ENCODE measurements around the gene EPHB2. TPM values are rescaled to one million over a fixed set of nuclear protein-coding genes. Genes with fewer than 3 reads are reported as not detected.

EPHB2 gene
- total RNA-seq, 1 donor from 2014 or later = 5.0 TPM

DNA sequence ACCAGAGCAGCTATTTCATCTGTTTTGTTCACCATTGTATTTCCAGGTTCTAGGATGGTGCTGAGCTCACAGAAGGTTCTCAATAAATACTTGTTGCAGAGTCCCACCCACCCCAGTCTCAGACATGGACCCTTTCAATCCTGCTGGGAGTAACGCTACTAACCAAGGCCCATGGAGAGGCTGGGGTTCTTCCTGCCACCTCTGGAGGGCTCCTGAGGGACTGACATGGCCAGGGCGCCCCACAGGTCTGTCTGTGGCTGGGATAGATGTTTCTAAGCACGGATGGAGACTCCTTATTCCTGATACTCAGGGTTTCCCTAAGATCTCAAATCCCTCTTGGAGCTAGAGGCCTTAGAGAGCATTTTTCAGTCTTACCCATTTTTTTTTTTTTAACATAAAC lies 87.4 kb downstream of the EPHB2 start:
- intact Hi-C loops (cut with DNase I) = no loop called here
- ATAC-seq = no peak
- H3K27ac ChIP-seq = no peak overlapping the region

GRCh38 chr1:22799971-22800370 lies 89.3 kb downstream of the EPHB2 start:
- Histone ChIP-seq H3K9me3 (no peaks in the 10 kb centered on the region), H3K4me3 (no peak overlapping the region), H3K27ac (no peak overlapping the region), H3K4me1 (no peaks in the 10 kb centered on the region), H3K27me3 (ENCODE audit: low read depth) (no peaks in the 10 kb centered on the region), H3K36me3 (no peaks in the 10 kb centered on the region)
- no peak for DNase-seq
- no peak for ATAC-seq
- intact Hi-C loops (cut with DNase I) = no loop called here
- no peak for TF ChIP-seq CTCF (IDR thresholded peaks at IDR 0.05)

More for the DNA sequence above, 87.4 kb downstream of the EPHB2 start:
- DNase-seq = no peak
- Histone ChIP-seq H3K9me3 (no peaks in the 10 kb centered on the region), H3K36me3 (no peaks in the 10 kb centered on the region), H3K4me1 (peaks cover 7% of the 10 kb centered on the region), H3K27me3 (ENCODE audit: low read depth) (no peaks in the 10 kb centered on the region), H3K4me3 (no peak overlapping the region)
- no peak for TF ChIP-seq CTCF (IDR thresholded peaks at IDR 0.05)

DNA sequence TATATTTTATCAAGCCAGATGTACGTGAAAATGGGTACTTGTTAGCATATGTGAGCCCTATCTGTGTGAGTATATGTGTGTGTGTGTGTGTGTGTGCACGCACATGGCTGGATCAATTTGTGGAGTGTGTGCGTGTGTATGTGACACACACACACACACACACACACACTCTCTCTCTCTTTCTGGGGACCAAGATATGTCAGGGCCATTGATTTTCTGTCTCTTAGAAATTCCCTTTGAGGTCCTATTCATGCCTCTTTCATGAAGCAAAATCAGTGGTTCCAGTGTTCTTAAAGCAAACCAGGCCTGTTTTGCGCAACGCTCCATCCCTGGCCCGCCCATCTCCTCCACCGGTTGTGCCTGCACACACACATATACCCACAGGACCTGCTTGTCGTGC lies 90.0 kb downstream of the EPHB2 start:
- intact Hi-C loops (cut with DNase I) = no loop called here
- no peaks in the 10 kb centered on the region for H3K36me3 ChIP-seq

GRCh38 chr1:22801347-22801746 lies 90.7 kb downstream of the EPHB2 start:
- no peak for ATAC-seq
- Histone ChIP-seq H3K27ac (no peak overlapping the region), H3K36me3 (no peaks in the 10 kb centered on the region), H3K9me3 (no peaks in the 10 kb centered on the region), H3K4me3 (no peak overlapping the region), H3K27me3 (ENCODE audit: low read depth) (no peaks in the 10 kb centered on the region), H3K4me1 (no peaks in the 10 kb centered on the region)
- no peak for TF ChIP-seq CTCF (IDR thresholded peaks at IDR 0.05)
- intact Hi-C loops (cut with DNase I) = no loop called here
- no peak for DNase-seq

More for the DNA sequence above, 90.0 kb downstream of the EPHB2 start:
- H3K27ac ChIP-seq = no peak overlapping the region
- H3K4me1 ChIP-seq = no peaks in the 10 kb centered on the region
- H3K27me3 ChIP-seq (ENCODE audit: low read depth) = no peaks in the 10 kb centered on the region
- DNase-seq = no peak
- no peak for TF ChIP-seq CTCF (IDR thresholded peaks at IDR 0.05)
- no peak overlapping the region for H3K4me3 ChIP-seq
- ATAC-seq = no peak
- no peaks in the 10 kb centered on the region for H3K9me3 ChIP-seq

DNA sequence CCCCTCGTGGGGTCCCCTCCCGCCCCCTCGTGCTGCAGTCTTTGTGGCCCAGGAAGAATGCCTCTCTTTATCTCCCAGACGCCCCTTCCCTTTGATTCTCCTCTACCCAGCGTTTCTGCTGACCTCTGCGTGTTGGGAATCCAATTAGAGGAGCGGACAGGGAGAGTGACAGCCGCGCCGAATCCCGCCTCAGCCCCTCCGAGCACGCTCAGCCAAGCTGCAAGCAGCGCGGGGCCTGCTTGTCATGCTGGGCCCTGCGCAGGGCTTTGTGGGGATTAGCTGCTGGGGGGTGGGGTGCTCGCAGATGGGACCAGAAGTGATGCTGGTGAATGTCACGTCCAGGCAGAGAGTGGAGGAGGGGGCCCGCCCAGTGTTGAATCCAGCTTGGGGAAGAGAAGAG lies 91.1 kb downstream of the EPHB2 start:
- Histone ChIP-seq H3K4me3 (no peak overlapping the region), H3K4me1 (no peaks in the 10 kb centered on the region), H3K27me3 (ENCODE audit: low read depth) (no peaks in the 10 kb centered on the region), H3K9me3 (no peaks in the 10 kb centered on the region), H3K36me3 (no peaks in the 10 kb centered on the region), H3K27ac (no peak overlapping the region)
- intact Hi-C loops (cut with DNase I) = no loop called here
- DNase-seq (no peak), ATAC-seq (no peak)
- TF ChIP-seq CTCF (IDR thresholded peaks at IDR 0.05) = no peak

DNA sequence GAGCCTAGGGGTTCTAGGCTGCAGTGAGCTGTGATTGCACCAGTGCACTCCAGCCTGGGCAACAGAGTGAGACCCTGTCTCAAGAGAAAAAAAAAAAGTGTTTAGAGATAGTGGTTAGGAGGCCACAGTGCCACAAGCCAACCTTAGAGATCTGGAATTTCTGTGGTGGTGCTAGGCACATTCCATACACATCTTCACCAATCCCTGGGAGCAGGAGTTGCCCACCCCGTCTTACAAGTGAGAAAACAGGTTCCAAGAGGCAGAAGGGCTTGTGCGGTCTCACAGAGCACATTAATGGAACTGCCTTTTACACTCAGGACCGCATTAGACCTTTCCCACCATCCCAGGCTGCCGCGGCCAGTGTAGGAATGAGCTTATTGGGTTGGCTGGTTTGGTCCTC lies 93.2 kb downstream of the EPHB2 start:
- TF ChIP-seq CTCF (IDR thresholded peaks at IDR 0.05) = no peak
- H3K4me3 ChIP-seq = no peak overlapping the region
- peaks cover 4% of the 10 kb centered on the region for H3K4me1 ChIP-seq
- no peak overlapping the region for H3K27ac ChIP-seq
- DNase-seq (no peak), ATAC-seq (no peak)
- no peaks in the 10 kb centered on the region for H3K9me3 ChIP-seq
- no peaks in the 10 kb centered on the region for H3K36me3 ChIP-seq
- no peaks in the 10 kb centered on the region for H3K27me3 ChIP-seq (ENCODE audit: low read depth)
- intact Hi-C loops (cut with DNase I) = no loop called here
